Measurements from ENCODE around the gene TINAG.

Gene TINAG

DNA sequence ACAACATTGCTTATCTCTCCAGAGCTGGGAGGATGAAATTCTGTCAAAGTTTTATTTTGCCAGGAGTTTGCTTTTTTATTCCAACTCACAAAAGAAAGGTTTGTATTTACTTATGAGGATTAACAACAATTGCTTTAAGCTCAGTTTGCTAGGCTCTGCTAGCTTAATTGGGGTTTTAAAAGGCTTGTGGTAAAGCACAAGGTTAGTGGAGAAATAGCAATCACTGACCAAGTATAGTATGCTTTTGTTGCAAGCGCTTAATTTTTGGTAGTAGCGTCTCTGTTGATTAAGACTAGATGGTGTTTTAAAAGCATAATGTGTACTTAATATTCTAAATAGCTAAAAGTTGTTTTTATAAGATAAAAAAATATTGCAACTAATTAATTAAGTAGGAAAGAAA is 45.7 kb downstream of the TINAG start:
- Histone ChIP-seq H3K27ac (ENCODE audit: extremely low read depth, low read depth, low read length) (no peak overlapping the region), H3K36me3 (ENCODE audit: control insufficient read depth in 2 of 2, insufficient read depth in 1 of 2, low read length in 2 of 2) (no peaks in the 10 kb centered on the region), H3K4me3 (ENCODE audit: low read depth, low read length) (no peak overlapping the region), H3K4me1 (ENCODE audit: control insufficient read depth, insufficient read depth, low read length) (no peaks in the 10 kb centered on the region), H3K9me3 (ENCODE audit: control insufficient read depth, insufficient read depth, low read depth, low read length) (no peaks in the 10 kb centered on the region)
- no peak for TF ChIP-seq ZNF394 (tag by site-specific recombination; IDR thresholded peaks at IDR 0.05; ENCODE audit: borderline replicate concordance)
- no peak for TF ChIP-seq GLI2 (tag by site-specific recombination; IDR thresholded peaks at IDR 0.05; ENCODE audit: borderline replicate concordance, low read depth)
- no peak for TF ChIP-seq KLF7 (tag by site-specific recombination; IDR thresholded peaks at IDR 0.05; ENCODE audit: borderline replicate concordance)
- no peak for TF ChIP-seq SP3 (tag by site-specific recombination; IDR thresholded peaks at IDR 0.05)
- TF ChIP-seq, protein P1, sequence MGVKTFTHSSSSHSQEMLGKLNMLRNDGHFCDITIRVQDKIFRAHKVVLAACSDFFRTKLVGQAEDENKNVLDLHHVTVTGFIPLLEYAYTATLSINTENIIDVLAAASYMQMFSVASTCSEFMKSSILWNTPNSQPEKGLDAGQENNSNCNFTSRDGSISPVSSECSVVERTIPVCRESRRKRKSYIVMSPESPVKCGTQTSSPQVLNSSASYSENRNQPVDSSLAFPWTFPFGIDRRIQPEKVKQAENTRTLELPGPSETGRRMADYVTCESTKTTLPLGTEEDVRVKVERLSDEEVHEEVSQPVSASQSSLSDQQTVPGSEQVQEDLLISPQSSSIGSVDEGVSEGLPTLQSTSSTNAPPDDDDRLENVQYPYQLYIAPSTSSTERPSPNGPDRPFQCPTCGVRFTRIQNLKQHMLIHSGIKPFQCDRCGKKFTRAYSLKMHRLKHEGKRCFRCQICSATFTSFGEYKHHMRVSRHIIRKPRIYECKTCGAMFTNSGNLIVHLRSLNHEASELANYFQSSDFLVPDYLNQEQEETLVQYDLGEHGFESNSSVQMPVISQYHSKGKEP (tag by site-specific recombination; IDR thresholded peaks at IDR 0.05), result no peak
- TF ChIP-seq ZNF707 (tag by site-specific recombination; IDR thresholded peaks at IDR 0.05), result no peak
- no peak for TF ChIP-seq ZNF701 (tag by site-specific recombination; IDR thresholded peaks at IDR 0.05)
- TF ChIP-seq, protein P2, sequence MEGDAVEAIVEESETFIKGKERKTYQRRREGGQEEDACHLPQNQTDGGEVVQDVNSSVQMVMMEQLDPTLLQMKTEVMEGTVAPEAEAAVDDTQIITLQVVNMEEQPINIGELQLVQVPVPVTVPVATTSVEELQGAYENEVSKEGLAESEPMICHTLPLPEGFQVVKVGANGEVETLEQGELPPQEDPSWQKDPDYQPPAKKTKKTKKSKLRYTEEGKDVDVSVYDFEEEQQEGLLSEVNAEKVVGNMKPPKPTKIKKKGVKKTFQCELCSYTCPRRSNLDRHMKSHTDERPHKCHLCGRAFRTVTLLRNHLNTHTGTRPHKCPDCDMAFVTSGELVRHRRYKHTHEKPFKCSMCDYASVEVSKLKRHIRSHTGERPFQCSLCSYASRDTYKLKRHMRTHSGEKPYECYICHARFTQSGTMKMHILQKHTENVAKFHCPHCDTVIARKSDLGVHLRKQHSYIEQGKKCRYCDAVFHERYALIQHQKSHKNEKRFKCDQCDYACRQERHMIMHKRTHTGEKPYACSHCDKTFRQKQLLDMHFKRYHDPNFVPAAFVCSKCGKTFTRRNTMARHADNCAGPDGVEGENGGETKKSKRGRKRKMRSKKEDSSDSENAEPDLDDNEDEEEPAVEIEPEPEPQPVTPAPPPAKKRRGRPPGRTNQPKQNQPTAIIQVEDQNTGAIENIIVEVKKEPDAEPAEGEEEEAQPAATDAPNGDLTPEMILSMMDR (tag by site-specific recombination; IDR thresholded peaks at IDR 0.05), result no peak
- TF ChIP-seq, protein P3, sequence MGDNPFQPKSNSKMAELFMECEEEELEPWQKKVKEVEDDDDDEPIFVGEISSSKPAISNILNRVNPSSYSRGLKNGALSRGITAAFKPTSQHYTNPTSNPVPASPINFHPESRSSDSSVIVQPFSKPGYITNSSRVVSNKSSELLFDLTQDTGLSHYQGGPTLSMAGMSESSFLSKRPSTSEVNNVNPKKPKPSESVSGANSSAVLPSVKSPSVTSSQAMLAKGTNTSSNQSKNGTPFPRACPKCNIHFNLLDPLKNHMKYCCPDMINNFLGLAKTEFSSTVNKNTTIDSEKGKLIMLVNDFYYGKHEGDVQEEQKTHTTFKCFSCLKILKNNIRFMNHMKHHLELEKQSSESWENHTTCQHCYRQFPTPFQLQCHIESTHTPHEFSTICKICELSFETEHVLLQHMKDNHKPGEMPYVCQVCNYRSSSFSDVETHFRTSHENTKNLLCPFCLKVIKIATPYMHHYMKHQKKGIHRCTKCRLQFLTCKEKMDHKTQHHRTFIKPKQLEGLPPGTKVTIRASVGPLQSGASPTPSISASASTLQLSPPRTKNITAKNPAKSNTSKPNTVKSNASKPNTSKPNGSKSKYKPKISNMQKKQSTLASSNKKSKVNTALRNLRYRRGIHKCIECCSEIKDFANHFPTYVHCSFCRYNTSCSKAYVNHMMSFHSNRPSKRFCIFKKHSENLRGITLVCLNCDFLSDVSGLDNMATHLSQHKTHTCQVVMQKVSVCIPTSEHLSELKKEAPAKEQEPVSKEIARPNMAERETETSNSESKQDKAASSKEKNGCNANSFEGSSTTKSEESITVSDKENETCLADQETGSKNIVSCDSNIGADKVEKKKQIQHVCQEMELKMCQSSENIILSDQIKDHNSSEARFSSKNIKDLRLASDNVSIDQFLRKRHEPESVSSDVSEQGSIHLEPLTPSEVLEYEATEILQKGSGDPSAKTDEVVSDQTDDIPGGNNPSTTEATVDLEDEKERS (tag by site-specific recombination; IDR thresholded peaks at IDR 0.05), result no peak
- TF ChIP-seq ZNF670 (tag by site-specific recombination; IDR thresholded peaks at IDR 0.05; ENCODE audit: low read depth), result no peak
- no peak for TF ChIP-seq ZBTB21 (tag by site-specific recombination; IDR thresholded peaks at IDR 0.05)
- TF ChIP-seq, protein P4, sequence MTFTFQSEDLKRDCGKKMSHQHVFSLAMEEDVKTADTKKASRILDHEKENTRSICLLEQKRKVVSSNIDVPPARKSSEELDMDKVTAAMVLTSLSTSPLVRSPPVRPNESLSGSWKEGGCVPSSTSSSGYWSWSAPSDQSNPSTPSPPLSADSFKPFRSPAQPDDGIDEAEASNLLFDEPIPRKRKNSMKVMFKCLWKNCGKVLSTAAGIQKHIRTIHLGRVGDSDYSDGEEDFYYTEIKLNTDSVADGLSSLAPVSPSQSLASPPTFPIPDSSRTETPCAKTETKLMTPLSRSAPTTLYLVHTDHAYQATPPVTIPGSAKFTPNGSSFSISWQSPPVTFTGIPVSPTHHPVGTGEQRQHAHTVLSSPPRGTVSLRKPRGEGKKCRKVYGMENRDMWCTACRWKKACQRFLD (tag by site-specific recombination; IDR thresholded peaks at IDR 0.05), result no peak
- TF ChIP-seq ZNF658 (tag by site-specific recombination; IDR thresholded peaks at IDR 0.05), result no peak
- TF ChIP-seq ZNF350 (tag by site-specific recombination; IDR thresholded peaks at IDR 0.05), result no peak
- no peak for TF ChIP-seq ZNF664 (tag by site-specific recombination; IDR thresholded peaks at IDR 0.05)
- no peak for TF ChIP-seq ZNF335 (tag by site-specific recombination; conservative IDR thresholded peaks at IDR 0.05)
- no peak for TF ChIP-seq REPIN1 (tag by site-specific recombination; IDR thresholded peaks at IDR 0.05; ENCODE audit: low read depth)
- TF ChIP-seq, protein P5, sequence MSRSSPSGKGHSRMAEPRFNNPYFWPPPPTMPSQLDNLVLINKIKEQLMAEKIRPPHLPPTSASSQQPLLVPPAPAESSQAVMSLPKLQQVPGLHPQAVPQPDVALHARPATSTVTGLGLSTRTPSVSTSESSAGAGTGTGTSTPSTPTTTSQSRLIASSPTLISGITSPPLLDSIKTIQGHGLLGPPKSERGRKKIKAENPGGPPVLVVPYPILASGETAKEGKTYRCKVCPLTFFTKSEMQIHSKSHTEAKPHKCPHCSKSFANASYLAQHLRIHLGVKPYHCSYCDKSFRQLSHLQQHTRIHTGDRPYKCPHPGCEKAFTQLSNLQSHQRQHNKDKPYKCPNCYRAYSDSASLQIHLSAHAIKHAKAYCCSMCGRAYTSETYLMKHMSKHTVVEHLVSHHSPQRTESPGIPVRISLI (tag by site-specific recombination; IDR thresholded peaks at IDR 0.05), result no peak
- no peak for TF ChIP-seq ZNF133 (tag by site-specific recombination; IDR thresholded peaks at IDR 0.05)
- TF ChIP-seq ZNF391 (tag by site-specific recombination; IDR thresholded peaks at IDR 0.05; ENCODE audit: borderline replicate concordance, low read depth), result no peak
- CTCF ChIA-PET, result interaction anchor here (0.6 kb wide), 1 partner anchor 462 kb away, joined by 3 read pairs; no protein-coding TSS in a partner anchor
- POLR2A ChIA-PET, result no interaction called here

All from HEK293 (cell line).